SK-N-SH (cell line): Measurements from ENCODE around the gene PXMP2. TPM values are rescaled to one million over a fixed set of nuclear protein-coding genes. Genes with fewer than 3 reads are reported as not detected.

Experiments used
- CTCF ChIA-PET: fragments of 300-600, 350-600 bp; formaldehyde crosslinking; extraction: SDS; loops from one replicate; lab custom pipeline; 2021; lab: Yijun Ruan, JAX
- POLR2A ChIA-PET: fragments of 350-600 bp; sonication (Branson Sonifier 250); formaldehyde crosslinking; extraction: SDS; loops from one replicate; lab custom pipeline; 2020; ENCODE audit warnings: antibody characterized with exemption, inconsistent platforms; lab: Yijun Ruan, JAX
- DNase-seq: peaks from one replicate; pipeline ENCODE4 v3.0.0; 2012
- H2AFZ ChIP-seq: fragments of 200-600 bp; sonication (generic); 2 replicates; pipeline ENCODE4 v1.8.1; 2016; ENCODE audit warnings: antibody characterized with exemption, mild to moderate bottlenecking, low read depth
- H3F3A ChIP-seq: fragments of 200-600 bp; sonication (generic); replicated peaks from 2 replicates; pipeline ENCODE3; 2016; ENCODE audit warnings: antibody characterized with exemption, mild to moderate bottlenecking; ENCODE audit not compliant: insufficient read depth
- H3K27ac ChIP-seq, 2 experiments: fragments of 200-500 bp in 1 of 2; fragments of 200-600 bp in 1 of 2; sonication (Bioruptor generic) in 1 of 2; sonication (generic), shearing (Covaris generic) in 1 of 2; 2 replicates each; pipeline versions ENCODE4 v1.5.1 to v1.6.1; 2014 to 2016; ENCODE audit warnings: low read depth in 2 of 2, inconsistent platforms in 1 of 2, low read length in 1 of 2, mild to moderate bottlenecking in 1 of 2, mixed read lengths in 1 of 2
- H3K27me3 ChIP-seq: fragments of 200-600 bp; sonication (generic), shearing (Covaris generic); 2 replicates; pipeline ENCODE4 v1.6.1; 2016; ENCODE audit warnings: mixed run types; ENCODE audit not compliant: insufficient read depth
- H3K36me3 ChIP-seq, 2 experiments: fragments of 200-500 bp in 1 of 2; fragments of 200-600 bp in 1 of 2; sonication (Bioruptor generic) in 1 of 2; sonication (generic) in 1 of 2; replicated peaks in 1 of 2; 2 replicates each; pipeline versions ENCODE3 to v1.5.1; 2014 to 2016; ENCODE audit warnings: low read length in 1 of 2, mild to moderate bottlenecking in 1 of 2; ENCODE audit not compliant: insufficient read depth in 2 of 2, control insufficient read depth in 1 of 2
- H3K4me1 ChIP-seq, 2 experiments: fragments of 200-500 bp in 1 of 2; fragments of 200-600 bp in 1 of 2; sonication (Bioruptor generic) in 1 of 2; sonication (generic), shearing (Covaris generic) in 1 of 2; 2 replicates each; pipeline versions ENCODE4 v1.5.1 to v1.6.1; 2014 to 2016; ENCODE audit warnings: low read depth in 1 of 2, low read length in 1 of 2, mixed run types in 1 of 2; ENCODE audit not compliant: insufficient read depth in 2 of 2, control insufficient read depth in 1 of 2
- H3K4me2 ChIP-seq: fragments of 200-600 bp; sonication (generic), shearing (Covaris generic); 2 replicates; pipeline ENCODE4 v1.6.1; 2017; ENCODE audit warnings: mixed run types
- H3K4me3 ChIP-seq, 2 experiments: fragments of 200-500 bp in 1 of 2; fragments of 200-600 bp in 1 of 2; sonication (Bioruptor generic) in 1 of 2; sonication (generic), shearing (Covaris generic) in 1 of 2; 2 replicates each; pipeline versions ENCODE4 v1.5.1 to v1.8.1; 2014 to 2016; ENCODE audit warnings: low read depth in 2 of 2, inconsistent platforms in 1 of 2, low read length in 1 of 2, mild to moderate bottlenecking in 1 of 2, mixed read lengths in 1 of 2, moderate library complexity in 1 of 2
- H3K79me2 ChIP-seq: fragments of 200-600 bp; sonication (generic); 2 replicates; pipeline ENCODE4 v1.8.1; 2017; ENCODE audit warnings: mild to moderate bottlenecking; ENCODE audit not compliant: insufficient read depth
- H3K9ac ChIP-seq: fragments of 200-600 bp; sonication (generic); 2 replicates; pipeline ENCODE4 v1.6.1; 2017; ENCODE audit warnings: mixed run types
- H3K9me2 ChIP-seq: fragments of 200-600 bp; sonication (generic); 2 replicates; pipeline ENCODE4 v1.6.1; 2017; ENCODE audit warnings: mixed run types
- H3K9me3 ChIP-seq: fragments of 200-600 bp; sonication (generic); 2 replicates; pipeline ENCODE4 v1.6.1; 2017; ENCODE audit warnings: mixed run types, mild to moderate bottlenecking, moderate library complexity
- H4K20me1 ChIP-seq: fragments of 200-600 bp; sonication (generic); 2 replicates; pipeline ENCODE4 v1.6.1; 2017; ENCODE audit warnings: mild to moderate bottlenecking, mixed run types; ENCODE audit not compliant: insufficient read depth
- EP300 ChIP-seq, 2 experiments: IDR thresholded peaks; 2 replicates each; pipeline versions ENCODE4 v1.4.0 to v1.6.1; 2012; ENCODE audit warnings: borderline replicate concordance in 1 of 2, low read depth in 1 of 2, low read length in 1 of 2
- EZH2phosphoT487 ChIP-seq: fragments of 200-600 bp; sonication (generic); IDR thresholded peaks from 2 replicates; pipeline ENCODE4 v1.6.1; 2017; ENCODE audit warnings: low read depth, mixed run types, mild to moderate bottlenecking, antibody characterized with exemption, moderate library complexity, borderline replicate concordance
- FOSL2 ChIP-seq: IDR thresholded peaks from 2 replicates; pipeline ENCODE4 v1.4.0; 2012; ENCODE audit warnings: low read depth, mild to moderate bottlenecking, moderate library complexity, borderline replicate concordance
- MEF2A ChIP-seq: IDR thresholded peaks from 2 replicates; pipeline ENCODE4 v1.4.0; 2012; ENCODE audit warnings: low read depth, borderline replicate concordance
- NRF1 ChIP-seq: IDR thresholded peaks from 2 replicates; pipeline ENCODE4 v1.6.1; 2012; ENCODE audit warnings: low read depth, mild to moderate bottlenecking, low read length
- POLR2AphosphoS5 ChIP-seq: IDR thresholded peaks from 2 replicates; pipeline ENCODE4 v1.6.1; 2012; ENCODE audit warnings: low read depth, low read length
- RAD21 ChIP-seq: IDR thresholded peaks from 2 replicates; pipeline ENCODE4 v1.6.1; 2012; ENCODE audit warnings: mild to moderate bottlenecking, low read length
- RCOR1 ChIP-seq: fragments of 150-350 bp; IDR thresholded peaks from 2 replicates; pipeline ENCODE4 v1.6.1; 2017; ENCODE audit warnings: antibody characterized with exemption, low read length
- RXRA ChIP-seq: IDR thresholded peaks from 2 replicates; pipeline ENCODE4 v1.4.0; 2012; ENCODE audit warnings: low read depth, mild to moderate bottlenecking, borderline replicate concordance
- SIN3A ChIP-seq: IDR thresholded peaks from 2 replicates; pipeline ENCODE4 v1.6.1; 2012; ENCODE audit warnings: low read depth, mild to moderate bottlenecking, low read length, moderate library complexity, borderline replicate concordance
- TAF1 ChIP-seq: IDR thresholded peaks from 2 replicates; pipeline ENCODE4 v1.6.1; 2012; ENCODE audit warnings: low read depth, mild to moderate bottlenecking, low read length, moderate library complexity, borderline replicate concordance
- TCF12 ChIP-seq: IDR thresholded peaks from 2 replicates; pipeline ENCODE4 v1.4.0; 2012
- USF1 ChIP-seq: IDR thresholded peaks from 2 replicates; pipeline ENCODE4 v1.4.0; 2012; ENCODE audit warnings: low read depth, borderline replicate concordance
- USF2 ChIP-seq: fragments of 150-350 bp; IDR thresholded peaks from 2 replicates; pipeline ENCODE4 v1.6.1; 2017; ENCODE audit warnings: antibody characterized with exemption, low read length, low read depth, borderline replicate concordance
- ZBTB33 ChIP-seq: IDR thresholded peaks from 2 replicates; pipeline ENCODE4 v1.4.0; 2012; ENCODE audit warnings: low read depth, borderline replicate concordance
- WGBS: methylation state at CpG from one replicate; pipeline ENCODE4 v1.1.6; 2017; ENCODE audit warnings: low lambda C conversion rate; 5-methylcytosine and 5-hydroxymethylcytosine counted together
- polyA plus RNA-seq, 3 experiments: library from polyadenylated mRNA; depleted of rRNA; stranded (reverse); fragments of >200 nt; gene quantifications; 2 replicates each; pipeline ENCODE4 v1.2.3, GENCODE V29; 2012
- TF ChIP-seq, protein P1 (sequence below): IDR thresholded peaks from 2 replicates; pipeline ENCODE4; 2012
- TF ChIP-seq, protein P2 (sequence below): fragments of 200-600 bp; sonication (generic); IDR thresholded peaks from 2 replicates; pipeline ENCODE4 v1.6.1; 2017; ENCODE audit warnings: antibody characterized with exemption, mild to moderate bottlenecking, moderate library complexity

Gene PXMP2
- polyA plus RNA-seq, 1 of the 3 experiments (the other 2 are of a cell fraction), result 35.8 TPM

DNA sequence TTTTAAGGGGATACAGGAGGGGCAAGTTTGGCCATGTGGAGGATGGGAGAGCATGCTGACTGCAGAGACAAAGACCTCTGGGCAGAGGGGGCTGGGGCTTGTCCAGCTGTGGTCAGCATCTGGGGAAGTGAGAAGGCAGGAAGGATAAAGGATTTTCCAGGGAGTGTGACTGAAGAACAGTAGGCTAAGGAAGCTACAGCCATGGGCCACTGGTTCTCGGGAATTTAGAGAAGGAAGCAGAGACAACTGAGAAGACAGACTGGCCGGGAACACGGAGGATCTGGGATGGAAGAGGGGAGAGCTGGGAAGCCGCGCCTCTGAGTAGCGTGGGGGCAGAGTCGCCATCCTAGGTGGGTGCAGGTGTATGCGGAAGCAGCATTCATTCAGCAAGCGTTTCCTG, 16.3 kb downstream of the PXMP2 start (continued):
- TF ChIP-seq USF1 (no peak), POLR2AphosphoS5 (no peak)

DNA sequence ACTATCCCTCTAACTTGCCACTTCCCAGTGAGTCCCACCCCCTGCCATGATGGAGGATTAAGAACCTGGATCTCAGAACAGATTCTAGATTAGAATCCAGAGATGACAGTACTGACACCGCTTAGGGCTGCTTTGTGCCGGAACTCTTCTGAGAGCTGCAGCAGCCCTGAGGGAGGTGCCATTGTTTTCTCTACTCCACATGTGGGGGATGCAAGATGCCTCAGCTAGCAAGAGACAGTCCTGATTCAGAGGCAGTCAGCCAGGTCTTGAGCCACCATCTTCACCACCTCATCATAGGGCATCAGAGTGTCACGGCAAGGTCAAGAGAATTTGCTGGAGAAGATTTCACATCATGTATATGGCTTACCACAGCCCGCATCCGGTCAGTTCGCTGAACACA, 19.9 kb downstream of the PXMP2 start:
- Histone ChIP-seq H3K4me1 (no peaks in the 10 kb centered on the region; a peak in 1 of 4 replicates), H3K4me2 (no peak overlapping the region), H4K20me1 (peaks cover 2% of the 10 kb centered on the region; the same call in 1 of the 2 replicates), H3F3A (peaks cover 16% of the 10 kb centered on the region), H3K9me3 (no peaks in the 10 kb centered on the region), H3K27me3 (no peaks in the 10 kb centered on the region), H3K36me3 (peaks cover 0 to 3% of the 10 kb centered on the region in 2 experiments), H2AFZ (no peak overlapping the region), H3K9me2 (no peaks in the 10 kb centered on the region), H3K79me2 (peaks cover 31% of the 10 kb centered on the region), H3K9ac (no peak overlapping the region), H3K27ac (no peak overlapping the region), H3K4me3 (no peak overlapping the region)
- TF ChIP-seq SIN3A, result no peak
- no peak for TF ChIP-seq NRF1
- 98% methylated on average over 4 of the region's 6 CpGs for WGBS
- no peak for DNase-seq
- POLR2A ChIA-PET, result no interaction called here
- CTCF ChIA-PET, result no interaction called here

DNA sequence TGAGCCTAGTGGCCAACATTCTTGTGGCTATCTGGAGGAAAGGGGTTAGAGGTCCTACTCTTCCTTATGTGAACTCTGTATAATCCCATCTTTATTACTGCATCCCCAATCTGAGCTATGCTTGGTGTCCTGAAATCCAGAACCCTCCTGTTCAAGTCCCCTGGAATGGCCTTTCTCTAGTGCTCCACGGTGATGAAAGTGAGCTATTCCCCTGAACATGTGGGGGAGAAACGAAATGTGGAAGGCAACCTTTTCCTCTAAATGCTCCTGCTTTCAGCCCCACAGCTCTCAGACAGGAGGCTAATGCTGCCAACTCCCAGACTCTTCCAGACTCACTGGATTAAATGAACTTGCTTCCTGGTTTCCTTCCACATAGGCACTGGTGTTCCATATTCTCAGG, 20.8 kb downstream of the PXMP2 start:
- H3K4me2 ChIP-seq, result no peak overlapping the region
- no peak overlapping the region for H3K4me3 ChIP-seq
- H3K4me1 ChIP-seq, result no peaks in the 10 kb centered on the region; a peak in 1 of 4 replicates
- H2AFZ ChIP-seq, result no peak overlapping the region
- no peaks in the 10 kb centered on the region for H3K9me2 ChIP-seq
- H3K27ac ChIP-seq, result no peak overlapping the region
- 83% methylated on average over 2 of the region's 2 CpGs for WGBS
- CTCF ChIA-PET, result interaction anchor here (0.9 kb wide), 1 partner anchor 70 kb away, joined by 3 read pairs; no protein-coding TSS in a partner anchor
- peaks cover 11% of the 10 kb centered on the region for H4K20me1 ChIP-seq
- POLR2A ChIA-PET, result no interaction called here
- peaks cover 0 to 3% of the 10 kb centered on the region in 2 experiments for H3K36me3 ChIP-seq
- H3K9me3 ChIP-seq, result no peaks in the 10 kb centered on the region
- H3K9ac ChIP-seq, result no peak overlapping the region
- no peaks in the 10 kb centered on the region for H3K27me3 ChIP-seq
- H3F3A ChIP-seq, result peaks cover 16% of the 10 kb centered on the region
- no peak for DNase-seq
- peaks cover 40% of the 10 kb centered on the region for H3K79me2 ChIP-seq
- TF ChIP-seq FOSL2, result no peak
- TF ChIP-seq USF1, result no peak
- TF ChIP-seq, protein P1, sequence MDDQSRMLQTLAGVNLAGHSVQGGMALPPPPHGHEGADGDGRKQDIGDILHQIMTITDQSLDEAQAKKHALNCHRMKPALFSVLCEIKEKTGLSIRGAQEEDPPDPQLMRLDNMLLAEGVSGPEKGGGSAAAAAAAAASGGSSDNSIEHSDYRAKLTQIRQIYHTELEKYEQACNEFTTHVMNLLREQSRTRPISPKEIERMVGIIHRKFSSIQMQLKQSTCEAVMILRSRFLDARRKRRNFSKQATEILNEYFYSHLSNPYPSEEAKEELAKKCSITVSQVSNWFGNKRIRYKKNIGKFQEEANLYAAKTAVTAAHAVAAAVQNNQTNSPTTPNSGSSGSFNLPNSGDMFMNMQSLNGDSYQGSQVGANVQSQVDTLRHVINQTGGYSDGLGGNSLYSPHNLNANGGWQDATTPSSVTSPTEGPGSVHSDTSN, result no peak
- no peak for TF ChIP-seq EZH2phosphoT487
- no peak for TF ChIP-seq RCOR1
- TF ChIP-seq USF2, result no peak
- TF ChIP-seq, protein P2, sequence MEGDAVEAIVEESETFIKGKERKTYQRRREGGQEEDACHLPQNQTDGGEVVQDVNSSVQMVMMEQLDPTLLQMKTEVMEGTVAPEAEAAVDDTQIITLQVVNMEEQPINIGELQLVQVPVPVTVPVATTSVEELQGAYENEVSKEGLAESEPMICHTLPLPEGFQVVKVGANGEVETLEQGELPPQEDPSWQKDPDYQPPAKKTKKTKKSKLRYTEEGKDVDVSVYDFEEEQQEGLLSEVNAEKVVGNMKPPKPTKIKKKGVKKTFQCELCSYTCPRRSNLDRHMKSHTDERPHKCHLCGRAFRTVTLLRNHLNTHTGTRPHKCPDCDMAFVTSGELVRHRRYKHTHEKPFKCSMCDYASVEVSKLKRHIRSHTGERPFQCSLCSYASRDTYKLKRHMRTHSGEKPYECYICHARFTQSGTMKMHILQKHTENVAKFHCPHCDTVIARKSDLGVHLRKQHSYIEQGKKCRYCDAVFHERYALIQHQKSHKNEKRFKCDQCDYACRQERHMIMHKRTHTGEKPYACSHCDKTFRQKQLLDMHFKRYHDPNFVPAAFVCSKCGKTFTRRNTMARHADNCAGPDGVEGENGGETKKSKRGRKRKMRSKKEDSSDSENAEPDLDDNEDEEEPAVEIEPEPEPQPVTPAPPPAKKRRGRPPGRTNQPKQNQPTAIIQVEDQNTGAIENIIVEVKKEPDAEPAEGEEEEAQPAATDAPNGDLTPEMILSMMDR, result no peak
- no peak for TF ChIP-seq TCF12
- no peak for TF ChIP-seq ZBTB33
- no peak for TF ChIP-seq RXRA
- no peak for TF ChIP-seq EP300 (IDR thresholded peaks at IDR 0.05; ENCODE audit: borderline replicate concordance in 1 of 2, low read depth in 1 of 2, low read length in 1 of 2)
- no peak for TF ChIP-seq NRF1
- no peak for TF ChIP-seq MEF2A
- no peak for TF ChIP-seq RAD21
- no peak for TF ChIP-seq SIN3A
- TF ChIP-seq TAF1, result no peak
